Measurements from ENCODE around the gene OR52B2. TPM values are rescaled to one million over a fixed set of nuclear protein-coding genes. Genes with fewer than 3 reads are reported as not detected.
"Not testable (repeated sequence)": the region's sequence is repeated elsewhere in the genome, so short reads cannot be mapped to it uniquely, and the experiment has no call there.

OR52B2 gene
- total RNA-seq, 6 experiments from 2014 or later: 0.20 TPM; not detected in 5

GRCh38 chr11:6142936-6143335 lies 27.2 kb downstream of the OR52B2 start:
- Histone ChIP-seq H3K27ac (no peak overlapping the region), H3K27me3 (no peaks in the 10 kb centered on the region), H3K4me1 (no peaks in the 10 kb centered on the region), H3K36me3 (no peaks in the 10 kb centered on the region), H3K4me3 (no peak overlapping the region), H3K9me3 (no peaks in the 10 kb centered on the region)
- DNase-seq (no peak), ATAC-seq (no peak)
- intact Hi-C loops (cut with DNase I): no loop called here
- TF ChIP-seq POLR2A (IDR thresholded peaks at IDR 0.05) (no peak), CTCF (IDR thresholded peaks at IDR 0.05) (no peak)

DNA sequence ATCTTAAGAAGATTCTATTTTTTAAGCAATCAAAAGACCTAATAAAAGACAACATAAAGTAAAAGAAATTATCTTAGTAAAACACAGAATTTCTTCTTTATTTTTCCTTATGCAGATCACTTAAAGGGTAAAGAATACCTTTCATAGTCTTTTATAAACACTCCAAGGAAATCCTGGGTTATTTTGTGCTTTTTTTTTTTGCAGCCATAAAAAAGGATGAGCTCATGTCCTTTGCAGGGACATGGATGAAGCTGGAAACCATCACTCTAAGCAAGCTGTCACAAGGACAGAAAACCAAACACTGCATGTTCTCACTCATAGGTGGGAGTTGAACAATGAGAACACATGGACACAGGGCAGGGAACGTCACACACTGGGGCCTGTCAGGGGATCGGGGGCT lies 34.2 kb downstream of the OR52B2 start:
- DNase-seq; H3K27ac ChIP-seq; H3K4me1 ChIP-seq; intact Hi-C loops (cut with DNase I); H3K4me3 ChIP-seq; H3K9me3 ChIP-seq; H3K27me3 ChIP-seq; ATAC-seq; H3K36me3 ChIP-seq: not testable (repeated sequence)
- 44% methylated on average over 2 of the region's 2 CpGs for WGBS (ENCODE audit: insufficient coverage, low coverage, low lambda C conversion rate, missing lambda C conversion rate)

- Histone ChIP-seq H3K4me3 (no peak overlapping the region), H3K9me3 (no peaks in the 10 kb centered on the region), H3K4me1 (no peaks in the 10 kb centered on the region), H3K27ac (no peak overlapping the region), H3K36me3 (no peaks in the 10 kb centered on the region), H3K27me3 (no peaks in the 10 kb centered on the region)
- TF ChIP-seq CTCF (IDR thresholded peaks at IDR 0.05) (no peak), POLR2A (IDR thresholded peaks at IDR 0.05) (no peak)
- no CpG with 5 or more reads among the region's 1 CpG for WGBS (ENCODE audit: insufficient coverage, low coverage, low lambda C conversion rate, missing lambda C conversion rate)
- intact Hi-C loops (cut with DNase I): no loop called here
- no peak for ATAC-seq
- no peak for DNase-seq
Measured at GRCh38 chr11:6132431-6132830, 37.7 kb downstream of the OR52B2 start.

GRCh38 chr11:6129635-6130034 lies 40.5 kb downstream of the OR52B2 start:
- H3K9me3 ChIP-seq: no peaks in the 10 kb centered on the region
- TF ChIP-seq POLR2A (IDR thresholded peaks at IDR 0.05) (no peak), CTCF (IDR thresholded peaks at IDR 0.05) (no peak)
- 52% methylated on average over 1 of the region's 1 CpG for WGBS (ENCODE audit: insufficient coverage, low coverage, low lambda C conversion rate, missing lambda C conversion rate)
- no peak overlapping the region for H3K27ac ChIP-seq
- H3K27me3 ChIP-seq: no peaks in the 10 kb centered on the region
- intact Hi-C loops (cut with DNase I): no loop called here
- no peaks in the 10 kb centered on the region for H3K4me1 ChIP-seq
- H3K36me3 ChIP-seq: no peaks in the 10 kb centered on the region
- peak in 2 of 4 donors; percentile 37 to 47 for ATAC-seq
- no peak for DNase-seq
- no peak overlapping the region for H3K4me3 ChIP-seq

DNA sequence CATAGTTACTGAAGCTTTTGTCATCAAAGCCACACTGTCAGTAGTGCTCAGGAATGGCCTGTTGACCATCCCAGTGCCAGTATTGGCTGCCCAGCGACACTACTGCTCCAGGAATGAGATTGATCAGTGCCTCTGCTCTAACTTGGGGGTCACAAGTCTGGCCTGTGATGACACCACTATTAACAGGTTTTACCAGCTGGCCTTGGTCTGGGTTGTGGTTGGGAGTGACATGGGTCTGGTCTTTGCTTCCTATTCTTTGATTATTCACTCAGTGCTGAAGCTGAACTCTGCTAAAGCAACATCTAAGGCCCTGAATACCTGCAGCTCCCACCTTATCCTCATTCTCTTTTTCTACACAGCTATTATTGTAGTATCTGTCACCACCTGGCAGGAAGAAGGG lies 41.1 kb downstream of the OR52B2 start:
- DNase-seq (no peak), ATAC-seq (no peak)
- intact Hi-C loops (cut with DNase I): no loop called here
- no peaks in the 10 kb centered on the region for H3K4me1 ChIP-seq
- TF ChIP-seq POLR2A (IDR thresholded peaks at IDR 0.05) (no peak), CTCF (IDR thresholded peaks at IDR 0.05) (no peak)
- no peak overlapping the region for H3K4me3 ChIP-seq
- no peaks in the 10 kb centered on the region for H3K36me3 ChIP-seq
- WGBS (ENCODE audit: insufficient coverage, low coverage, low lambda C conversion rate, missing lambda C conversion rate): no CpG with 5 or more reads among the region's 1 CpG
- H3K9me3 ChIP-seq: no peaks in the 10 kb centered on the region
- H3K27ac ChIP-seq: no peak overlapping the region
- H3K27me3 ChIP-seq: no peaks in the 10 kb centered on the region
